Stromal cell of bone marrow (primary cell): ENCODE results near the gene SCAMP4.
"Not testable (repeated sequence)": the region's sequence is repeated elsewhere in the genome, so short reads cannot be mapped to it uniquely, and the experiment has no call there.

Source experiments
- DNase-seq: peaks from one replicate; pipeline ENCODE4 v3.0.0-alpha.2; 2012; ENCODE audit warnings: low read depth

The SCAMP4 gene

DNA sequence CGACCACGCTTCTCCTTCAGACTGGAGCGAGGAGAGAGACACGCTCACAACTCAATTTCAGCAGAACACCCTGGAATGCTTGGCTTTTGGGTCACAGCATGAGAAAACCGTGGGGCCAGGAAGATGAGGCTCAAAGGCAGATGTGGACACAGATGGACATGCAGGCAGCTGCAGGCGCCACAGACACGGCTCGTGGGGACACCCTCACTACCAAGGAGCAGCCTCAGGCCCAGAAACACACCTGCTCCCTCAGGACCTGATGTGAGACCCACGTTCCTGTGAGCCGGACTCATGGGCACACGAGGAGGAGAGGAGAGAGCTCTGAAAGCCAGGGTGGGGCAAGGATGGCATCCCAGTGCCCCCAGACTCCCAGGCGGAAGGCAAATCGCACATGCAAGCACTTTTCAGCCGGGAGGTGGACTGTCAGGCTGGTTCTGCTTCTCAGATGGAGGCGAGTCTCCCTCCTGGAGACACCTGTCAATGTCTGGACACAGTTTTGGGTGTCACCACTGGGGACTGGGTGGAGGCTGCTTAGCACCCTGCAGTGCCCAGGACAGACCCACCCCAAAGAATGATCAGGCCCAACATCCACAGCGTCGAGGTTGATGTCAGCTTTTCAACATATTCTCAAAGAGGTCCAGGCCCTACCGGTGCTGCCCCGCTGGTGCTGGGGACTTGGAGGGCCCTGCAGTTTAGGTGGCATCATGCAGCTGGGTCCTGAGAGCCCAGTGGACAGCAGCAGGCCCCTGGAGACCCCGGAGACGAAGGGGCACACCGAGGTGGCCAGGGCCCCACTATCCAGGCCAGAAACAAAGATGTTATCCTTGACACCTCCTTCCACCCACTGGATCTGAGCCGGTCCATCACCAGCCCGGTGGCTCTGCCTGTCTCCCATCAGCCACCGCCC lies 22.2 kb upstream of the SCAMP4 start:
- no peak for DNase-seq

DNA sequence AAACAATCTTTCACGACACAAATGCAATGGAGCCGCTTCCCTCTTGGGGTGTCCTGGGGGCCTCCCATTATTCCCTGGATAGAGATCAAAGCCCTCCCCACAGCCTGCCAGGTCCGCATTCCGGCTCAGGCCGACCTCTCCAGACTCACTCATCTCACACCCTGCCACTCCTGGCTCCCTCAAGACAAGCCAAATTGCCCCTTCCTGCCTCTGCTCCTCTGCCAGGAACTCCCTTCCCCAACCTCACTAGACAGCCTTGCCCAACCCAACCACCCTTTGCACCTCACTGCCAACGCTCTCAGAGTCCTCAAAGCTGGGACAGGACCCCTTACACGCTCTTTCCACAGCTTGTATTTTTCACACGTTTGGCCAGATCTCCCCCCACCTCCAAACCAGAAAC lies 21.4 kb upstream of the SCAMP4 start:
- no peak for DNase-seq

DNA sequence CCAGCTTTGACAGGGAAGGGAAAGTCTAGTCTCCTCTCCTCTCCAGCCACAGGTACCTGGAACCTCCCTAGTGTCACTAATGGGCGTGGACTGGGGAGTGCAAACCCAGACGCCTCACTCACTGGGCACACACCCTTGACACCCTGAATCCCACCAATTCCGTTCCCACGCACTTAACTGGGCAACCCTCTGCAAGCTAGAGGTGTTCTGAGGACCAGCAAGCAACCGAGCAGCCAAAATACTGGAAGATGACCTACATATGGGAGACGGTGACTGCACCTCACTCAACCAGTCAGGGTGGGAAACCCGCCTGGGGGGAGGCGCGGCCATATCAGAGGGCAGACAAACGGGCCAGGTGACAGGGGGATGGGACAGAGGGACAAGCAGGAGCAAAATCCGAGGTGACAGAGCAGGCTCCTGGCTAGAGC lies 20.9 kb upstream of the SCAMP4 start:
- DNase-seq: no peak

DNA sequence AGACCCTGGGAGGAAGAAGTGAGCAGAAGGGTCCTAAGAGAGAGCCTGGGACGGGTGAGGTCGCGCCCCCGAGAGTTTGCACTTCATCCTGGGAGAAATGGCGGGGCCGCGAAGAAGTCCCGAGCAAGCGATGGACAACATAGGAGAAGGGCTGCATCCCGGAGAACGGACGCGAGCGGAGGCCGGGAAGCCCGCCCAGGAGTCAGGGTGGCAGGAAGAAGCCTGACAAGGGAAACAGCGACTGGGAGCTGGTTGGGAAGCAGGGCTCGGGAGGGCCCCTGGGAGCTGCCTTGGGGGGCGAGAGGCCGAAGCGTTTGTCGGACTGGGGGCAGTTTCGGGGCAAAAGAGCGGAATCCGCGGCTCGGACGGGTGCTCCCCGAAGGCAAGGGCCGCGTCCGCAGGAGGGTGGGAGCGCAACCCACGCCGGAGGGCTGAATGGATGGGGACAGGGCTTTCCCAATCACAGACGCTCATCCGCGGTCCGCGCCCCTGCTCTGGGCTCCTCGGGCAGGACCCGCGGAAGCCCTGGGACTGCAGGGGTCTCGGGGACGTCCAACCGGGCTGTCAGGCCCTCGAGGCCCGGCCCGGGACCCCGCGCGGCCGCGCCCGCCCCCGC lies 20.4 kb upstream of the SCAMP4 start:
- no peak for DNase-seq

DNA sequence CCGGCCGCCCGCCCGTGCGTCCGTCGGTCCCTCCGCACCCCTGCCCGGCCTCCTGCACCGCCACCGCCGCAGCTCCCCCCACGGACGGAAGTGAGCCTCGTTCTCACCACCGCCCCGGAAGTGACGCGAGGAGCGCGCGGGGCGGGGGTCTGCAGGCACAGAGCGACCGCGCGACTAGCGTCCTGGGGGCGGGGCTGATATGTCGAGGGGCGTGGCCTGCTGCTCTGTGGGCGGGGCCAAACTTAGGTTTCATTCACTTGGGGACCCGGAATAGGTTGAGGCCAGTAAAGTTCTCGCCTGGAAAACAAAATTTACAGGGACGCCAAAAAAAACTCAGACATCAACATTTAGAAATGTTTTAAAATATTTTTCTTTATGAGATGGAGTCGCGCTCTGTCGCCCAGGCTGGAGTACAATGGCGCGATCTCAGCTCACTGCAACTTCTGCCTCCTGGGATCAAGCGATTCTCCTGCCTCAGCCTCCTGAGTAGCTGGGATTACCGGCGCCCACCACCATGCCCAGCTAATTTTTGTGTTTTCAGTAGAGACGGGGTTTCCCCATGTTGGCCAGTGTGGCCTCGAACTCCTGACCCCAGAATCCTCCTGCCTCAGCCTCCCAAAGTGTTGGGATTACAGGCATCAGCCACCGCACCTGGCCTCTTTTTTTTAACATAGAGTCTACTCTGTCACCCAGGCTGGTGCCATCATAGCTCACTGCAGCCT lies 19.6 kb upstream of the SCAMP4 start, which contains the start of gene ABHD17A:
Gene ABHD17A (minus strand): TSS at position 99 of the 722 bp plus-strand sequence. CDS start 3,930 bp downstream, outside the sequence.
- peak; percentile 85 for DNase-seq

DNA sequence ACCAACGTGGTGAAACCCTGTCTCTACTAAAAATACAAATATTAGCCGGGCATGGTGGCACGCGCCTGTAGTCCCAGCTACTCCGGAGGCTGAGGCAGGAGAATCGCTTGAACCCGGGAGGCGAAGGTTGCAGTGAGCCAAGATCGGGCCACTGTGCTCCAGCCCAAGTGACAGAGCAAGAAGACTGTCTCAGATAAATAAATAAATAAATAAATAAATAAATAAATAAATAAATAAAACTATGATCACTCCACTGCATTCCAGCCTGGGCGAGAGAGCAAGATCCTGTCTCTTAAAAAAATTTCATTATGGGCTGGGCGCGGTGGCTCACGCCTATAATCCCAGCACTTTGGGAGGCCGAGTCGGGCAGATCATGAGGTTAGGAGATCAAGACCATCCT lies 18.8 kb upstream of the SCAMP4 start:
- DNase-seq: not testable (repeated sequence)

DNA sequence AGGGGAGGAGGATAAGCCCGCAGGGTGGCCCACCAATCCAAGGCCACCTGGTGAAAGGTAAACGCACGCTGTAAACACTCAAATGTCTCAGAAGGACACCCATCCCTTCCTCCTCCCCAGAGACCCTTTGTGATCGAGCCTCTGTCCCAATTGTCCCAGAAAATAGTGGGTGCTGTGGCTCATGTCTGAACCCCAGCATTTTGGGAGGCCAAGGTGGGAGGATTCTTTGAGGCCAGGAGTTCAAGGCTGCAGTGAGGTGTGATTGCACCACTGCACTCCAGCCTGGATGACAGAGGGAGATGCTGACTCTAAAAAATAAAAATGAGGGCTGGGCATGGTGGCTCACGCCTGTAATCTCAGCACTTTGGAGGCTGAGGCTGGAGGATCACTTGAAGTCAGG lies 16.8 kb upstream of the SCAMP4 start:
- no peak for DNase-seq

DNA sequence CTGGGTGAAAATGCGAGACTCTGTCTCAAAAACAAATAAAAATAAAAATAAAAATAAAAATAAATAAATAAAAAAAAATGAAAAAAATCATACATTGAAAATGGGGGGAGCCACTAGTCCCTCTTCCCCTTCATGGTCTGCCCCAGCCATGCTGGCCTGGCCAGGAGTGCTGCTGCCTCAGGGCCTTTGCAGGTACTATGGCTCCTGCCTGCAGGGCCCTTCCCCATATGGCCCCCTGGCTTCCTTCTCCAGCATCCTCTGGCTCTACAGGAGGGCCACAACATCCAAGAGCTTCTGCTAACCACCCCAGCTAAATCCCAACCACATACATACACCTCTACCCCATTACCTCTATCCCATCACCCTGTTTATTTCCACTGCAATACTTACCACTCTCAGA lies 15.3 kb upstream of the SCAMP4 start:
- DNase-seq: no peak

DNA sequence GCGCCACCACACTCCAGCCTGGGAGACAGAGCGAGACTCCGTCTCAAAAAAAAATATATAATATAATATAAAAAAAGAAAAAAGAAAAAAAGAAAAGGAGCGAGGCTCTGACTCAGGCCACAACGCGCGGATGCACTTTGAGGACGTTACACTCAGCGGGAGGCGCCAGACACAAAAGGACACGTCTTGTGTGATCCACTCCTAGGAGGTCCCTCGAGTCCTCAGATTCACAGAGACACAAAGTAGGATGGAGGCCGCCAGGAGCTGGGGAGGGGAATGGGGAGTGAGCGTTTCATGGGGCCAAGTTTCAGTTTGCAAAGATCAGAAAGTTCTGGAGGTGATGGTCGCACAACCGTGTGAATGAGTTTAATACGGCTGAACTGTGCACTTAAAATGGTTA lies 11.4 kb upstream of the SCAMP4 start:
- DNase-seq: no peak

DNA sequence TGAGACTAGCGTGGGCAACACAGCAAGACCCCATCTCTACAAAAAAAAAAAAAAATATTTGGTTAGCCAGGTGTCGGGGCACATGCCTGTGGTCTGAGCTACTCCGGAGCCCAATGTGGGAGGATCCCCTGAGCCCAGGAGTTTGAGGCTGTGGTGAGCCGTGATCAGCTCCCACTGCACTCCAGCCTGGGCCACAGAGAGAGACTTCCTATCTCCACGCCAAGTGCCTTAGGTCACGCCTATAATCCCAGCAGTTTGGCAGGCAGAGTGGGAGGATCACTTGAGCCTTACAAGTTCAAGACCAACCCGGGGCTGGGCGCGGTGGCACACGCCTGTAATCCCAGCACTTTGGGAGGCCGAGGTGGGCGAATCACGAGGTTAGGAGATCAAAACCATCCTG lies 8.7 kb upstream of the SCAMP4 start:
- no peak for DNase-seq

DNA sequence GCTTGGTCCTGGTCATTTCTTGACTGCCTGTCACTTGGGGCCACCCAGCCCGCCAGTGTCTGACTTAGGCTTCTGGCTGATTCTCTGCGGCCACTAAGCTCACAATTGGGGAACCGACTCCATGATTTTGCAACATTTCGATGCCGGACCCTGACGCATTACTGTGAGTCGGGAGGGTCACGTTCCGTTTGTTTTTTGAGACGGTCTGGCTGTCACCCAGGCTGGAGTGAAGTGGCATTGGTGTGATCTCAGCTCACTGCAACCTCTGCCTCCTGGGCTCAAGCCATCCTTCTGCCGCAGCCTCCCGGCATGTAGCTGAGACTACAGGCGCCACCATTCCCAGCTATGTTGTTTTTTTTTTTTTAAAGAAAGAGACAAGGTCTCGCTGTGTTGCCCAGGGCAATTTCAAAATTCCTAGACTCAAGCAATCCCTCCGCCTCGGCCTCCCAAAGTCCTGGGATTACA lies 3.2 kb upstream of the SCAMP4 start:
- DNase-seq: no peak

DNA sequence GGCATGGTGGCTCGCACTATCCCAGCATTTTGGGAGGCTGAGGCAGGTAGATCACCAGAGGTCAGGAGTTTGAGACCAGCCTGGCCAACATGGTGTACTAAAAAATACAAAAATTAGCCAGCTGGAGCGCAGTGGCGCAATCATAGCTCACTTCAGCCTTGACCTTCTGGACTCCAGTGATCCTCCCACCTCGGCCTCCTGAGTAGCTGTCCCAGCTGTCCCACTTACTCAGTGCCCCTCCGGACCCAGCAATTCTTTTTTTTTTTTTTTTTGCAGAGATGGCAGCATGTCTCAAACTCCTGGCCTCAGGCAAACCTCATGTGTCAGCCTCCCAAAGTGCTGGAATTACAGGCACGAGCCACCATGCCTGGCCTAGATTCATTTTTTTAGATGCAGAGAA lies 2.3 kb upstream of the SCAMP4 start:
- no peak for DNase-seq

DNA sequence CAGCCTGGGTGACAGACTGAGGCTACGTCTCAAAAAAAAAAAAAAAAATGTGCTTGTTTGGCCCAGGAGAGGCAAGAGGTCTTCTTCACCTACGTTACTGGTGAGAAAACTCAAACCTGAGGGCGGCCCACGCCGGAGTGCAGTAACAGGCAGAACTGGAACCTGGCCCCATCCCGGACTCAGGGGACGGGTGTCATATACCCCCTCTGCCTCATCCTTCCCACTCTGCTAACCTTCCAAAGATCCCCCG lies 414 bp upstream of the SCAMP4 start:
- DNase-seq: no peak

DNA sequence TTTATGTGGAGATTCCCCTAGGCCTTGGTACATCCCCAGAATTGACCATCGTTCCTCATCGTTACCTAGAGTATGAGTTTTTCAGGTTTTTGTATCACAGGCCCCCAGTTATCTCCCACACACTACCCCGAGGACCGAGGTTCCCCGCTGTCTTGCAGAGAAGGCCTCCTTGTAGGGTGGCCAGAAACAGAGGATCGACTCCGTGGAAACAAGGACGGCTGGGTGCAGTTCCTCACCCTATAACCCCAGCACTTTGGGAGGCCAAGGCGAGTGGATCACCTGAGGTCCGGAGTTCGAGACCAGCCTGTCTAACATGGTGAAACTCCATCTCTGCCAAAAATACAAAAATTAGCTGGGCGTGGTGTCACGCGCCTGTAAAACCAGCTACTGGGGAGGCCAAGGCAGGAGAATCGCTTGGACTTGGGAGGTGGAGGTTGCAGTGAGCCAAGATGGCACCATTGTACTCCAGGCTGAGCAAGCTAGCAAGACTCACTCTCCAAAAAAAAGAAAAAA lies 720 bp downstream of the SCAMP4 start:
- DNase-seq: no peak

DNA sequence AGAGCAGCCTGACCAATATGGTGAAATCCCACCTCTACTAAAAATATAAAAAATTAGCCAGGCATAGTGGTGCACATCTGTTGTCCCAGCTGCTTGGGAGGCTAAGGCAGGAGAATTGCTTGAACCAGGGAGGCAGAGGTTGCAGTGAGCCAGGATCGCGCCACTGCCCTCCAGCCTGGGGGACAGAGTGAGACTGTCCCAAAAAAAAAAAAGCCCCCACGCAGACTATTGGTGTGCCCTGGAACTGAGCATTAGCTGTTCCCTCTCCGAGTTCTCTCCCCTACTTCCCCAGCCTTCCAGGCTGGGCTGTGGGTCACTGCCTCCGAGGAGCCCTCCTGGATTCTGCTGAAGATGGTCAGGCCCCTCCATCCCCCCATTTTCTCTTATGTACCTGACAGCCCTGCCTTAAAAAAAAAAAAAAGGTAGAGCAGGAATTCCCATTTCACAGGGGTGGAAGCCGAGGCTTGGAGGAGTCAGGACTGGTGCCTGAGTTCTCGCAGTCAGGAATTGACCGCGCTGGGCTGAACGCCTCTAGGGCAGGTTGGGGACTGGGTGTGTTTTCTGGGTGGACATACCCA lies 1.9 kb downstream of the SCAMP4 start:
- no peak for DNase-seq

DNA sequence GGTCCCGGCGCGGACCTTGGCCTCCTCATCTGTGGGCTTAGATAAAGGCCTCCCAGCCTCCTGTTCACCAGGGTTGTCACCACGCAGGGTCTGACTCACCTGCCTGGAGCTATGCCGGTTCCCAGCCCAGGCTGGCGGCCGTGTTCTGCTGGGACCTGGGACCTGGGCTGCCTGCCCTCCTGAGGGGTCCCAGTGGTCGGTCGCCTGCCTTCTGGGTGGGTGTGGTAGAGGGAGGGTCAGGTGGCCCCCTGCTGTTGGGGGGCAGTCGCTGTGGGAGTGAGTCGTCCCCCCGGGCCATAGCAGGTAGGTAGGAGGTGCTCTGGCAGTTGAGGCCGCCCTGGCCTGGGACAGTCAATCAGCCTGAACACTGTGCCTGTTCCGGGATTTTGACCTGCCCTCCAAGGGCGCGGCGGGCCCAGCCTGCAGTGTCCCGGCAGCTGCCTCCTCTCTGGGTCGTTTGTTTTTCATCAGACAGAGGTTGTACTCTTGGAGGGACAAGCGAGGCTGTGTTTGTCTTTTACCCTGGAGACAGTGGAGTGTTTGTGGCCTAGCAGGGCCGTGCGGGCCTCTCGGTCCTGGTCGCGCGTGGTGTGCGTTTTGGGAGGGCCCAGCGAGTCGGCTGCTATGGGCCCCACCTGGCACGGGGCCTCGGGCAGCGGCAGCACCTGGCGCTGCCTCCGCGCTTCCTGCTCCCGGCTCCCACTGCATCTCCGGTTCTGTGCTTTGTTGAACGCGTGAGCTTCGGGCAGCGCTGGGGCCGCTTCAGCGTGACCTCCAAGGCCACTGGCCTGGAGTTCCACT lies 2.6 kb downstream of the SCAMP4 start:
- no peak for DNase-seq

DNA sequence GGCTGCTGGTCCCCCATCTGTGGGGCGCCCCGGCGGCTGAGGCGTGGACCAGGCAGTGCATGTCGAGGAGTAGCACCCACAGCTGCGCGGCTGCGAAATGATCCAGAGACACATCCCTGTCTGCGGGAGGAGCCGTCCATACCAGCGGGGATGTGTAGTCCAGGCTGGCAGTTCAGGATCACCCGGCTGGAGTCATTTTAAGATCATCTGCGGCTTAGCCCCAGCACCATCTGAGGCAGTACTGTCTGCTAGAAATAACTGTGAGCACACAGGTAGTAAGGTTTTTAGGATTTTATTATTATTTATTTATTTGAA lies 3.1 kb downstream of the SCAMP4 start:
- no peak for DNase-seq

DNA sequence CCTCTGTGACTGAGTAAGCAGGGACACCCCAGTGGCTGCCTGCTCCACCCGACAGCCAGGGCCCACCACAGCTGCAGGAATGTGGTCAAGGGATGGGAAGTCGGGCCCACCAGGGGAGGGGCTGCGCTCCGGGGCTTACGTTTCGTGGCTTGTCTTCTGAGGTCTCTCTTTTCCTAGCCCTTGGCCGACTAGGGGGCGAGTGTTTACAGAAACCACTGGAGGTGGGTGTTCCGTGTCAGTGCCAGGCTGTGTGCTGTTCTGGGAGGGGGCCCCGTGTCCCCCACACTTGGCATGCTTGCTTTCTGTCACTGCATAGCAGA lies 4.5 kb downstream of the SCAMP4 start:
- DNase-seq: no peak

DNA sequence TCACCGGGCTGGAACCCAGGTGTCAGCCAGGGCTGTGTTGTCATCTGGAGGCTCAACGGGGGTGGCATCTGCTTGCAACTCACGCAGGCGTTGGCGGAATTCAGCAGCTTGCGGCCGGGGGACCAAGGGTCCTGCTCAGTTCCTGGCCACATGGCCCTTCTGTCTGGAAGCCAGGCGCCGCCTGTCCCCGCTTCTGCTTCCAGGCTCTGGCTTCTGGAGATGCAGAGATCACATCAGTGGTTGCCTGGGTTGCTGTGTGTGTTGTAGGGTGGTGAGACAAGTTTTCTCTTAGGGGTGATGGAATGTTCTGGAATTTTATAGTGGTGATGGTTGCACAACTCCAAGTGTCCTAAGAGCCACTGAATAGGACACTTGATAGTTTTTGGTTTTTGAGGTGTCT lies 5.0 kb downstream of the SCAMP4 start:
- DNase-seq: no peak

DNA sequence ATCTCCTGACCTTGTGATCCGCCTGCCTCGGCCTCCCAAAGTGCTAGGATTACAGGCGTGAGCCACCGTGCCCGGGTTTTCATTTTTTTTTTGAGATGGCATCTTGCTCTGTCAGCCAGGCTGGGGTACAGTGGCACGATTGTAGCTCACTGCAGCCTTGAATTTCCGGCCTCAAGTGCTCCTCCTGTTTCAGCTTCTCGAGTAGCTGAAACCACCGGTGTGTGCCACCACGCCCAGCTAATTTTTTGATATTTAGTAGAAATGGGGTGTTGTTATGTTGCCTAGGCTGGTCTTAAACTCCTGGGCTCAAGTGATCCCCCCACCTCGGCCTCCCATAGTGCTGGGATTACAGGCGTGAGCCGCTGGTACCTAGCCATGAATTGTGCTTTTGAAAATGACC lies 5.9 kb downstream of the SCAMP4 start:
- no peak for DNase-seq

DNA sequence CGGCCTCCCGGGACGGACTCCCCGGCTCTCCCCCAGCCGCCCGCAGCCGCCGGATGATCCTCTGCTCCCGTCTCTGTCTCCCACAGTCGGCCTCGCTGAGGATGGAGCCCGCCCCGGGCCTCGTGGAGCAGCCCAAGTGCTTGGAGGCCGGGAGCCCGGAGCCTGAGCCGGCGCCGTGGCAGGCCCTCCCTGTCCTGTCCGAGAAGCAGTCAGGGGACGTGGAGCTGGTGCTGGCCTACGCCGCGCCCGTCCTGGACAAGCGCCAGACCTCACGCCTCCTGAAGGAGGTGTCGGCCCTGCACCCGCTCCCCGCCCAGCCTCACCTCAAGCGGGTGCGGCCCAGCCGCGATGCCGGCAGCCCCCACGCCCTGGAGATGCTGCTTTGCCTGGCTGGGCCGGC lies 6.8 kb downstream of the SCAMP4 start:
- DNase-seq: no peak
